ENCODE results near the gene B3GAT3.

GRCh38 chr11:62603776-62604299 is 17.9 kb downstream of the B3GAT3 start:
- TF ChIP-seq POLR2A (IDR thresholded peaks at IDR 0.05; ENCODE audit: low read depth, low read length) (no peak), POLR2AphosphoS5 (IDR thresholded peaks at IDR 0.05; ENCODE audit: low read depth, low read length) (no peak)

Measured in GM12891 (cell line).